COLO668 (cell line): ENCODE data around the gene PCID2.

Source experiments
- DNase-seq: peaks from one replicate; lab custom pipeline; 2025; ENCODE audit not compliant: unreplicated experiment; lab: John Stamatoyannopoulos, UW

PCID2 gene

DNA sequence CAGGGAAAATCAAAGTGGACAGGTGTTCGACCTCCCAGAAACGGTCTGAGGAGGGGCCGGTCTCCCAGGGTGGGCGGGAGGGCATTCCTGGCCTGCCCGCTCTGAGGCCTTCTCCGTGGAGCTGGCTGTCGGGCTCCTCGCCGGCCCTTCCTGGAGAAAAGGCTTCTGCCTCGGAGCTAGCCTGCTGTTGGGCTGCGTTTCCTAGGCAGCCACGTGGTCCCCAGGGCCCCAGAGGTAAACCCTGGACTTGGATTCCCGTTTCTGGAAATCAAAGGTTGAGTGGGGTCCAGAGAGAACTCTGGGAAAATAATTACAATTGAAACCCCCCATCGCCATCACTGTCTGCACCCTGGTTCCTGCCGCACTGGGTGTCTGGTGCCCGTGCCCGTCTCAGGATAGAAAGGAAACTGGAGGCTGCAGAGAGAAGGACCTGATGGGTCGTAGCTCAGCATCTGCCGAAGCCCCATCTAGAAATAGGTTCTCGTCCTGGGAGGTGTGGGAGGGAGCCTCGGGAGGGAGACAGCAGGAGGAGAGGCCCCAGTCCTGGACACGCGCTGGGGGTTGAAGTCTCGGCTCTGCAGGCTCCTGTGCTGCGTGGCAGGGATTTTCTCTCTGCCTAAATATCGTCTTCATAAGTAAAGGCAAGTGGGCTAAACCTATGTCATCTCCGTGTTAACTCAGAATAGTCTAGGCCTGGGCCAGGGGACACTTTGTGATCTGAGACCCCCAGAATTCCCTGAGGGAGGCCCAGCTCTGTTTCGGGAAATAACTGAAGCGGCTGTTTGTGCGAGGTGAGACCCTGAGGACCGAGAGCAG lies 57.7 kb downstream of the PCID2 start:
- no peak for DNase-seq

DNA sequence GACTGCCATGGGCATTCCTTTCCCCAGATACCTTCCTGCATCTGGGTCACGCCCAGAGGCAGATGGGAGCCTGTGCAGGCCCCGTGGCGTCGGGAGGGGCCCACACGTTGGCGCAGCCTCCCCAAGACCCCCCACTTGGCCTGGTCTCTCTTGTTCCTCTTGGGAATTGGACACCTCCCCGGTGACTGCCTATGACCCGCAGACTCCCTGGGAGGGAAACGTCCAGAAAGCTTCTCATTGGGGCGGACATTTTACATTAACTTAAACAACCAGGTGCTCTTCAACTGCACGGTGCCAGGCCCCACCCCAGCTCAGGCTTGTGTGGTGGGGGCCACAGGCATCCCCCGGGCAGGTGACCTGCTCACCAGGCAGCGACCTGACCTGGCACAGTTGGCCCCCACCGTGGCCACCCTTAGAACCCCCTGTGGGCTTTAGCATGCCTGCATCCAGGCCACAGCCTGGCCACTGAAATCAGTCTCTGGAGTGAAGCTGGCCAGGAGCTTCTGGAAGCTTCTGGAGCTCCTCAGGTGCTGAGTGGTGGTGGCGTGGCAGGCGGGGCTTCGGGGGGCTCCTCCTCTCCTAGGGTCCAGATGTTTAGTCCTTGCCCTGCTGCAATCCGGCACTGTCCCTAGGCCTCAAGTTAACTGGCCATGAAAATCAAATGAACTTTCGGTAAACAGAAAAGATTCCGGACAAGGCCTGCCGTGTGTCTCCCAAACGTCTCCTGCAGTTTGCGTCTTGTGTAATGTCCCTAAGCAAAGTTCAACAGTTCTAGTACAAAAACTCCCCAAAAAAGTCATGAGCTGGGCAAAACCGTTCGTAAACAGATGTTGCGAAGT lies 58.5 kb downstream of the PCID2 start:
- no peak for DNase-seq

DNA sequence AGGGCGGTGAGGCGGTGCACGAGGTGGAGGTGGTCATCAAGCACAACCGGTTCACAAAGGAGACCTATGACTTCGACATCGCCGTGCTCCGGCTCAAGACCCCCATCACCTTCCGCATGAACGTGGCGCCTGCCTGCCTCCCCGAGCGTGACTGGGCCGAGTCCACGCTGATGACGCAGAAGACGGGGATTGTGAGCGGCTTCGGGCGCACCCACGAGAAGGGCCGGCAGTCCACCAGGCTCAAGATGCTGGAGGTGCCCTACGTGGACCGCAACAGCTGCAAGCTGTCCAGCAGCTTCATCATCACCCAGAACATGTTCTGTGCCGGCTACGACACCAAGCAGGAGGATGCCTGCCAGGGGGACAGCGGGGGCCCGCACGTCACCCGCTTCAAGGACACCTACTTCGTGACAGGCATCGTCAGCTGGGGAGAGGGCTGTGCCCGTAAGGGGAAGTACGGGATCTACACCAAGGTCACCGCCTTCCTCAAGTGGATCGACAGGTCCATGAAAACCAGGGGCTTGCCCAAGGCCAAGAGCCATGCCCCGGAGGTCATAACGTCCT lies 59.4 kb downstream of the PCID2 start:
- no peak for DNase-seq

DNA sequence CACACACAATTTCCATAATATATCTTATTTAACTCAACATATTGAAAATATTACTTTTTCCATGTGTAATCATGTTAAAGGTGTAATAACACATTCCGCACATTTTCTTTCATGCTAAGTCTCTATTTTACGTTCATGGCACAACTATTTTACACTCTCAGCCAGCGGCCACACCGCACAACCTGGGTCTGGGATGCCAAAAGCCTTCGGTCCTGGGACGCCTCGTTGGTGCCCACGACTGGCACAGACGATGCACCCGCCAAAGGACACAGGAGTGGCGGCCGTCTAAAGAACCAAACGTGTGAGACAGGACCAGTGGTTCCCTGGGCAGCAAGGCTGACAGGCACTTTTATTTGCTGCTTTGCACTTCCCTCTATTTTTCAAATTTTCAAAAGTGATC lies 60.1 kb downstream of the PCID2 start:
- DNase-seq: no peak

DNA sequence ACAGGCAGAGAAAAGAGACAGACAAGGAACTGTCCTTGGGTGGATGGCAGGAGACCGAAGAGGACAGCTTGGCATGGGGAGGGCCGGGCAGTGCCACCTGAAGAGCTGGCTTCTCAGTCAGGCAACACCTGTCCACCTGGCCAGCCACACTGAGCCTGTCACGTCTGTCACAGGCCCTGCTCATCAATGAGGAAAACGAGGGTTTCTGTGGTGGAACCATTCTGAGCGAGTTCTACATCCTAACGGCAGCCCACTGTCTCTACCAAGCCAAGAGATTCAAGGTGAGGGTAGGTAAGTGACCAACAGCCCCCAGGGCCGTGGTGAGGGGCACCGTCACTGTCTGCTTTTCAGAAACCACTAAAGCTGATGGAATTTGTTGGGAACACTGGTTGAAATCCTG lies 61.3 kb downstream of the PCID2 start:
- DNase-seq: no peak

DNA sequence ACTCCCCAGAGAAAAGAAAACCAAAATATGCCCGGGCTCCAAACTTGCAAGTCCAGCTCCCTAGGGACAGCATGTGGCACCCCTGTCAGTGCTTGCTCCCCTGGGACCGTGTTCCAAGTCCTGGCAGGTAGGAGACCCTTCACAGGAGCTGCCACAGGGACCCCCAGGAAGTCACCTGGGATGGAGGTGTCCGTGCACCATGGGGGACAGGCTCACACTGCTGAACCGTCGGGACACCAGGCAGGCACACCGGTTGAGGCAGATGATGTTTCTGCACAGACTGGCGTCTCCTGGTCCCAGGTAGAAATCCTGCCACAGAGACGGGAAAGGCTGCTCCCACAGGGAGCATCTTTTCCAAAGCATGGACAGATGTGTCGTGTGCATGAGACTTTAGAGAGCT lies 61.7 kb downstream of the PCID2 start:
- no peak for DNase-seq

DNA sequence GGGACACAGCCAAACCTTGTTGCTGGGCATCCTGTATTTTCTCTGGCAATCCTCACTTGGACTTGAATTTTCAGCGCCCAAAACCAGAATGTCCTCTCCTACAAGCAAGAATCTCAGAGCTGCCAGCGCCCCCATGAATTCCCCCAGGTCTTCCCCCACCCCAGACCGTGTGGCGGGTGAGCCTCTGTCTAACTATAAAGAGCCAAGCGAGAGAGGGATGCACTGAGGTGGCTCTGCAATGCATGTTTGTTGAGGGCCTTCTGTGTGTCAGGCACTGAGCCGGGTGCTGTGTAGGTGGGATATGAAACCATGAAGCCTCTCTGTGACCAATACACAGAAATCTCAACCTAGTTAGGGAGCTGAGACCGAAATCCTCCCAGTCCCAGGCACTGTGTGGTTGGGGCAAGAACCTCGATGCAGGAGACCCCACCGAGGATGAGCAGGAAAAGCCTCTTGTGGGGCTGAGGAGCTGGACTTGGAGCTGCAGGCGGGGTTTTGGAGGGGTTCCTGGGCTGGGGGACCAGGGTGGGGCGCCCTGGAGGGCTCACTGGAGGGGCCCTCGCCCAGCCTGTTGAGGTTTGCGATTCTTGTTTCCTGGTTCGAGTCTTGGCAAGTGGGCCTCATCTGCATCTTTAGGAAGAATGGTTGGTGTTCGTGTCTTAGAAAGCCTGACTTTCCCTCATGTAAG lies 62.4 kb downstream of the PCID2 start:
- DNase-seq: no peak

DNA sequence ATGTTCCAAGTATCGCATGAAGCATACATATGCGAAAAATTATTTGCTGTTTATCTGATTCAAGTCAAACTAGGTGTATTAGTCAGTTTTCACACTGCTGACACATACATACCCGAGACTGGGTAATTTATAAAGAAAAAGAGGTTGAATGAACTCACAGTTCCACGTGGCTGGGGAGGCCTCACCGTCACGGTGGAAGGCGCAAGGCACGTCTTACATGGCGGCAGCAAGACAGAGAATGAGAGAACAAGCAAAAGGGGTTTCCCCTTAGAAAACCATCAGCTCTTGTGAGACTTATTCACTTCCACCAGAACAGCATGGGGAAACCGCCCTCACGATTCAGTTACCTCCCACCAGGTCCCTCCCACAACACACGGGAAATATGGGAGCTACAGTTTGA lies 63.0 kb downstream of the PCID2 start:
- no peak for DNase-seq

DNA sequence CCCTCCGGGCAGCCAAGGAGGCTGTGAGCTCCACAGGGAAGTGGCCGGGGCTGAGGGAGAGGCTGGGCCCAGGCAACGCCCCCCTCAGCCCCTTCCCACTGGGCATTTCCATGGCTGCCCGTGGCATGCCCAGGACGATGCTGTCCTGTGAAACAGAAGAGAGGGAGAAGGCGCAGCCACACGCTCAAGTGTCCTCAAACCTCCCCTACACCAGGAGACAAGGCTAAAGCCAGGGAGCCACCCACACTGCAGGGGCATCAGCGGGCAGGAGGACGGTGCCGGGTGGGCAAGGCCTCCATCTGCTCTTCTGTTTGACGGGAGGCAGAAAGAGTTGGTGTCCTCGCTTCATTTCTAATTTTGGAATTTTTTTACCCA lies 64.2 kb downstream of the PCID2 start:
- DNase-seq: no peak

DNA sequence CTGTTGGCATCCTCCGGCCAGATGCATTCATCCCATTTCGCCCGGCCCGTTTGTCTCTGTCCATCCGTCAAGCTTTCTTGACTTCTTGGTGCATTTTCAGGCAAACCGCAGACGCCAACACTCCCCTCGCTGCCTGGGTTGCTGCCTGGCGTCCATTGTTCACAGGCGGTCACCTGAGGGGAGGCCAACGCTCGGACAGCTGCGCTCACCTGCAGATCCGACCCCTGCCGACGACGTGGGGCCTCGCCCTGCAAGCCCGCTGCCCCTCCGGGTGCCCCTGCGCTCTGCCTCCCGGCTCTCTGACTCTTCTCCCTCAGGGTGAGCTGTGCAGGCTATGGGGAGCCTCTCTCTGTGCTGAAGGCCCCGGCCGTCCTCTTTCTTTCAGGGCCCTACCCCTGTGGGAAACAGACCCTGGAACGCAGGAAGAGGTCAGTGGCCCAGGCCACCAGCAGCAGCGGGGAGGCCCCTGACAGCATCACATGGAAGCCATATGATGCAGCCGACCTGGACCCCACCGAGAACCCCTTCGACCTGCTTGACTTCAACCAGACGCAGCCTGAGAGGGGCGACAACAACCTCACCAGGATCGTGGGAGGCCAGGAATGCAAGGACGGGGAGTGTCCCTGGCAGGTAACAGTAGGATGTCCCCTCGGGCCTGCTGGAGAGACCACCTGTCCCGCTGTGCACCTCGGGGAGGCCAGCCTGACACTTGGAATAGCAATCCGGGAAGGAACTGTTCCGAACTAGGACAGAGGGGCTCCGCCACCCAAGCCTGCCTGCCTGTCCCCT lies 64.8 kb downstream of the PCID2 start:
- no peak for DNase-seq

DNA sequence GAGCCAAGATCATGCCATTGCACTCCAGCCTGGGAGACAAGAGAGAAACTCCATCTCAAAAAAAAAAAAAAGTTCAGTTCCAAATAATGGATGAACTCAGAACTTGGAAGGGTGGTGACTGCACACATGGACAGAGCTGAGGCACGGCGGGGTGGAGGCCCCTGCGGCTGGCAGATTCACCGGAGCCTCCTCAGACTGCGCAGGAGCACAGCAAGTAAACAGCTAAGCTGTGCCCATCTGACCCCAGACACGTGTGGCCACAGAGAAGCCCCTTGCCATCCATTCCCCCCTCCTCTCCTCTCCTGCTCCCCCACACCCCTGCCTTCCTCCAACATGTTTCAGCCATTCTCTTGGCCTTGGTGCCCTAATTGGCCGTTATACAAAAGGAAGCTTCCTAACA lies 65.6 kb downstream of the PCID2 start:
- no peak for DNase-seq

DNA sequence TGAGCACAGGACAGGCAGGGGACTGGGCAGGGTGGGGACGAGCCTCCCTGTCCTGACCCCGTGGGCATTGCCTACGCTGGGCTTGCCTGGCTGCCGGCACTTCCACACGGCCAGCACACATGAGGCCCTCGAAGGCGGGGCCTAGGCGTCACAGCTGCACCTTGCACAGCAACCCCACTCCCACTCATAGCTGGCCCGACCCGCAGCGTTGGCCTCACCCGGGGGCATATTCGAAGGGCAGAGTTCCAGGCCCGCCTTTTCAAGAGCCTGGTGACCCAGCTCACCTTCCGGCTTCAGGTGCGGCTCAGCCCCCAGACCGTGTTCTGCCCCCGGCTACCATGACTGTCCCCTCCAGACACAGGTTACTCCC lies 66.9 kb downstream of the PCID2 start:
- no peak for DNase-seq

DNA sequence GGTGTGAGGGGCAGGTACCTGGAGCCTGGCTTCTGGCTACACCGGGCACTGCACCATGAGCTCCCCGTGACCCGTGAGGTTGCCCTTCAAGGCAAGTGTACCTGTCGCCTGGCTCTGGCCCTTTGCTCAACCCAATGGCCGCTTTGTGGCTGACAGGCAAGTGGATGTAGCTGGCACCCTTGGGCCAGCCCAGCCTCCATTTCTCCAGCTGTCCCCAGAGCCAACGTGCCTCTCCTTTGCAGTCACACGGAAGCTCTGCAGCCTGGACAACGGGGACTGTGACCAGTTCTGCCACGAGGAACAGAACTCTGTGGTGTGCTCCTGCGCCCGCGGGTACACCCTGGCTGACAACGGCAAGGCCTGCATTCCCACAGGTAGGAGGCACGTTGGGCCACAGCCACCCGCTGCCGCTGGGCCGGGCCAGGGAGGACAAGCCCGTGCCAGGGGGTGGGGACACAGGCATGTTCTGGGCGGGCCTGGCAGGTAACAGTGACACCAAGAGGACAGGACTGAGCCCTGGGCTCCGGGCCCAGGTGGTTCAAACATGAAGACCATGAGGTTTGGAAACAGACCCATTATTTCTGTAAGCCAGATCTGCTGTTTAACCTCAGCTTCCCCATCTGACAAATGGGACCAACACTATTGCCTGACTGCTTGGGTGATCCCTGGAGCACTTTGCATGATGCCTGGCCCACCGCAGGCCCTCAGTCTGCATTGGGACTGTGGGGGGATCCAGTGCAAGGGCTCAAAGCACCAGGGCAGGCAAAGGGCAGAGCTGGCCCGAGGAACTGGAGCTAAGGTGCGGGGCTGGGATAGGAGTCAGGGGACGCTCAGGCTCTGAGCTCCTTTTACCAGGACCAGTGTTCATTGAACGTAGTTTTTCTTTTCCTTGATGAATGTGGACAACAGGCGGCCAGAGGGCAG lies 67.5 kb downstream of the PCID2 start:
- no peak for DNase-seq

DNA sequence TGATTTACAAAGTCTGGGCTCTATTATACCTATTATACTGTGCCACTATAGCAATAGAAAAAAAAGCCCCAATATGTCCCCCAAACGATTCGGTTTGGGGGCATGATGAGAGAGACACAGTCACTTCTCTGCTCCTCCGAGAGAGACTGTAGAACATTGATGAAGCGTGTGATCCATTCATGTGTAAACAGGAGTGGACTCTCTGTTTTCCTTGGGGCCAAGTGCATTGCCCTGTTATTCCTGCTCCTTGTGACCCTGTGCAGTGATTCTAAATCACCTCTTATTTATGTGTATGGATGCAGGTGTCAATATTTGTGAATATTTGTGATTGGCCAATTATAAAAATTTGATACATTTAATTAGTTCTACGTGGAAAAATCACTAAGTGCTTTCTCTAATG lies 68.9 kb downstream of the PCID2 start:
- no peak for DNase-seq

DNA sequence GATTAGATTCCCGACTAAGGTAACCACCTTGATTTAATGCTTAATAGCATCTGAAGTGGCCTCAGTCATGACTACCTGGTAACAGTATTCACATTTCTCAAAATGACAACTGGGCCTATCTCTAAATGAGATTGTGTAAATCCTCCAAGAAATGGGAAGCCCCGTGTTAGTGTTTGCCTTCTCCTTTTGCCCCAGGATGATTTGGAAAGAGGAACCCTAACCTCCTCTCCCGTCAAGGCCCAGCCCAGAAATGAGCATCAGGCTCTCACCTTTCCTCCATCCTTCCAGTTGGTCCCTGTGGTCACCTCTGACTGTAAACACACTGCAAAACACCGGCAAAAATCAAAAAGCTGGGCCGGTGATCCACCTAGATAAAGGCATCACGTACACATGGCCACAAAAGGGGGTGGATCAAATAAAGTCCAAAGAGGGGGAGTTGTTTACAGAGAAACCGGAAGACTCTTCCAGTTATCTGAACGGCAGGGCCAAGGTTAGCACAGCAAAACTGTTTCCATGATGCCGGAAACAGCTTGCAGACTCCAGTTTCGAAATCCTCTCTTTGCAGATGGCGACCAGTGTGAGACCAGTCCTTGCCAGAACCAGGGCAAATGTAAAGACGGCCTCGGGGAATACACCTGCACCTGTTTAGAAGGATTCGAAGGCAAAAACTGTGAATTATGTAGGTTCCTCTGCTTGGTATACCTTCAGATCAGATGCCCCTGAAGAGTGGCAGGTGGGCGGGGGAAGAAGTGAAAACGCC lies 69.5 kb downstream of the PCID2 start:
- no peak for DNase-seq

DNA sequence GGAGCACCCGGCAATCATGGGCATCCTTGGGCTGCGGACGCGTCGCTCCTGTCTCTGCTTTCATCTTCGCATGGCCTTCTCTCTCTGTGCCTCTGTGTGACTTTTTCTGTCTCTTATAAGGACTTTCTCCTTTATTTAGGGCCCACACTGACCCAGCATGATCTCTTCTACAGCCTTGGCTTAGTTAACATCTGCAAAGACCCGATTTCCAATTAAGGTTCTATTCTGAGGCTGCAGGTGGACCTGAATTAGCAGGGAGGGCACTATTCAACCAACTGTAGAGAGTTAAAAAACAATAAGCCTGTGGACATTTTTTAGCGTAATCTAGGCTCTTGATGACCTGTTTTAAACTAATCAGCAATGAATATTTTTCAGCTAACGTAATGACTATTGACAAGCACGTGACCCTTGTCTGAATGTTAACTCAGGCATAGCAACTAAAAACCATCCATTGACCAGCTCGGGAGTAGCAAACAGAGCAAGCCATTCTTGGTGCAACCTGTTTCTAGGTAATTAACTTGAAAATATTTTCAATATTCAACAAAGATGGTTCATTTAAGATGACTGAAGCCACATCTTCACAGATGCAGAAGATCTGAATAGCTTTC lies 70.7 kb downstream of the PCID2 start:
- no peak for DNase-seq

DNA sequence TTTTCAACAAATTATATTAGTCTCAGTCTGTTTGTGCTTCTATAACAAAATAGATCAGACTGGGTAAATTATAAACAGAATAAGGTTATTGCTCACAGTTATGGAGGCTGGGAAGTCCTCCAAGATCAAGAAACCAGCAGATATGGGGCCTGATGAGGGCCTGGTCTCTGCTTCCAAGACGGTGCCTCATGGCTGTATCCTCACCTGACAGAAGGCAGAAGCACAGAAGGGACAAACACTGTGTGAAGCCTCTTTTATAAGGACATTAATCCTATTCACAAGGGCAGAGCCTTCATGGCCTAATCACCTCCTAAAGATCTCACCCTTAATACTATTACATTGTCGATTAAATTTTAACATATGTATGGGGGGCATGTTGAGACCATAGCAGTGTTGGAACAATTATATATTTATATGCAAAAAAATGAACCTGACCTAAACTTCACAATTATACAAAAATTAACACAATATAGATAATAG lies 73.1 kb downstream of the PCID2 start:
- DNase-seq: no peak

DNA sequence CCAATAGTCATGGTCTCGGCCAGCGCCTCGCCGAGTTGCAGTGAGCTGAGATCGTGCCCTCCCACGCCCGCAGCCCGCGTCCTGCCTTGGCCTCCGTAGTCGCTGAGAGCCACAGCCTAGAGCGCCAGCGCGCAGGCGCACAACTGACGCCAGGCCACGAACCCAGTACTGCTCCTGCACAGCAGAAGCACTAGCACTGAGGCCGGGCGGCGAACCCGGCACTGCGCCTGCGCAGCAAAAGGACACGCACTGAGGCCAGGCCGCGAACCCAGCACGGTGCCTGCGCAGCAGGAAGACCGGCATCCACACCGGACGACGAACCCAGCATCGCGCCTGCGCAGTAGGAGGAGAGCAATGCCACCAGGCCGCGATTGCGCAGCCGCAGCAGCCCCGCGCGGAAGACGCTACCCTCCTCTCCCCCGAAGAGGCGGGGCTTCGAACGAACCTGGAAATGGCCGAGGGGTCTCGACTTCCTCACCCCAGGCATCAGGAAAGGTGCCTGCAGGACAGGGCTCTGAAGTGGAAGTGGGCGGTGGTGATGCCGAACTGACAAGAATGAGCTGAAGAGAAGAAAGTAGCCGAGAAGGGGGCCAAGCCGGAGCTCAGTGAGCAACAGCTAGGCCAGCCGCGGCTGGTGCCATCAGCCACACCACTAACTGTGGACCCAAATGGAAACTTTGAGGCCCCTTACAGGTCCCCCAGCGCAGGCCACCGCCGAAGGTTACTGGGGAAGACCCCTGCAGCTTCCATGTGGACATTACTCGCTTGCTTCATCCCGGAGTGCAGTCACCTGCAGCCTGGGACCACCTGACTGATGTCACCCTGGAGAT lies 78.3 kb downstream of the PCID2 start:
- DNase-seq: no peak
